Left cardiac atrium (tissue), 4 donors: ENCODE data around the gene SYPL2. TPM values are rescaled to one million over a fixed set of nuclear protein-coding genes. Genes with fewer than 3 reads are reported as not detected.
"Not testable (repeated sequence)": the region's sequence is repeated elsewhere in the genome, so short reads cannot be mapped to it uniquely, and the experiment has no call there.

Source experiments
- ATAC-seq, 2 donors: fragments of 200-7000 bp; cut with Tn5 transposase; one replicate each; pipeline ENCODE4 v1.9.1; 2020; ENCODE audit warnings: mild to moderate bottlenecking in 2 of 2, moderate library complexity in 2 of 2
- DNase-seq: peaks from one replicate; pipeline ENCODE4 v3.0.0-alpha.2; 2020
- intact Hi-C, 2 donors: fragments of 100-400 bp; cut with DNase I; formaldehyde crosslinking; loops; one replicate each; pipeline versions ENCODE4 v1.14.1 to v1.15.1; 2022 to 2023
- total RNA-seq, 2 donors: library from RNA; stranded (reverse); fragmentation: NEBNext Ultra II Directional; extraction: Animal tissue kit (Norgen Biotek cat#: 25700); gene quantifications; one replicate each; pipeline ENCODE4 v1.2.1, GENCODE V29; 2021
- donor health status: DM: no; HTN: yes; CAD: no.
- donor health status: DM: no; HTN: yes; CAD: no; lungs with severe emphysema.
- donor health status: DM: yes; HTN: yes; CAD: no.
- donor health status: Dilated cardiomyopathy.

SYPL2 gene
- total RNA-seq, 2 donors from 2014 or later: 12.3 to 15.4 TPM

- ATAC-seq (peak; percentile 19 to 40), DNase-seq (no peak)
- intact Hi-C loops: loop anchor here in 1 of 2 donors (5.0 kb wide), 1 partner anchor 35 kb away; no protein-coding TSS in a partner anchor
Measured at GRCh38 chr1:109467301-109467777, 993 bp downstream of the SYPL2 start.

GRCh38 chr1:109468061-109468460 lies 1.7 kb downstream of the SYPL2 start:
- ATAC-seq (no peak), DNase-seq (no peak)
- intact Hi-C loops: loop anchor here in 1 of 2 donors (5.0 kb wide), 1 partner anchor 36 kb away; no protein-coding TSS in a partner anchor

GRCh38 chr1:109468903-109469302 lies 2.6 kb downstream of the SYPL2 start:
- no peak for DNase-seq
- intact Hi-C loops: loop anchor here in 1 of 2 donors (5.0 kb wide), 1 partner anchor 37 kb away; no protein-coding TSS in a partner anchor

GRCh38 chr1:109470245-109470644 lies 3.9 kb downstream of the SYPL2 start:
- DNase-seq (no peak), ATAC-seq (no peak)
- intact Hi-C loops: no loop called here

More at GRCh38 chr1:109468903-109469302, 2.6 kb downstream of the SYPL2 start:
- ATAC-seq: no peak

GRCh38 chr1:109472779-109473178 lies 6.4 kb downstream of the SYPL2 start:
- no peak for ATAC-seq
- DNase-seq: no peak
- intact Hi-C loops: no loop called here

GRCh38 chr1:109473284-109474057 lies 7.1 kb downstream of the SYPL2 start:
- intact Hi-C loops, DNase-seq: not testable (repeated sequence)
- ATAC-seq: peak; percentile 37 to 64

GRCh38 chr1:109474697-109475096 lies 8.4 kb downstream of the SYPL2 start:
- ATAC-seq (peak; percentile 68 to 69), DNase-seq (no peak)
- intact Hi-C loops: no loop called here

GRCh38 chr1:109475261-109475660 lies 8.9 kb downstream of the SYPL2 start:
- ATAC-seq: no peak
- intact Hi-C loops: no loop called here

GRCh38 chr1:109476825-109477224 lies 10.5 kb downstream of the SYPL2 start:
- DNase-seq (no peak), ATAC-seq (no peak)
- intact Hi-C loops: no loop called here

More at GRCh38 chr1:109475261-109475660, 8.9 kb downstream of the SYPL2 start:
- no peak for DNase-seq

- DNase-seq (no peak), ATAC-seq (no peak)
- intact Hi-C loops: no loop called here
Measured at GRCh38 chr1:109477821-109478220, 11.5 kb downstream of the SYPL2 start.

- ATAC-seq: no peak
- DNase-seq: no peak
- intact Hi-C loops: no loop called here
Measured at GRCh38 chr1:109478806-109479205, 12.5 kb downstream of the SYPL2 start.

GRCh38 chr1:109479311-109479710 lies 13.0 kb downstream of the SYPL2 start:
- intact Hi-C loops: no loop called here
- DNase-seq (no peak), ATAC-seq (no peak)

- DNase-seq (no peak), ATAC-seq (no peak)
- intact Hi-C loops: no loop called here
Measured at GRCh38 chr1:109479901-109480300, 13.6 kb downstream of the SYPL2 start.

GRCh38 chr1:109481646-109482045 lies 15.3 kb downstream of the SYPL2 start:
- ATAC-seq: no peak
- intact Hi-C loops: no loop called here
- DNase-seq: no peak

GRCh38 chr1:109482242-109482641 lies 15.9 kb downstream of the SYPL2 start:
- ATAC-seq: no peak
- intact Hi-C loops: no loop called here
- no peak for DNase-seq

GRCh38 chr1:109482791-109483671 lies 16.7 kb downstream of the SYPL2 start:
- intact Hi-C loops: no loop called here
- peak; percentile 13 to 30 for ATAC-seq
- peak; percentile 45 for DNase-seq

GRCh38 chr1:109483672-109484518 lies 17.5 kb downstream of the SYPL2 start, which contains the start of gene ATXN7L2:
Gene ATXN7L2, plus strand, starts transcription at chr1:109483905. Its CDS starts 49 bp downstream, at chr1:109483954.
- intact Hi-C loops: no loop called here
- DNase-seq (peak; percentile 94), ATAC-seq (peak; percentile 93 to 96)

GRCh38 chr1:109484519-109484975 lies 18.2 kb downstream of the SYPL2 start:
- intact Hi-C loops: no loop called here
- peak; percentile 22 for DNase-seq
- ATAC-seq: peak in 1 of 2 donors; percentile 4

GRCh38 chr1:109485001-109485400 lies 18.7 kb downstream of the SYPL2 start:
- intact Hi-C loops: no loop called here
- no peak for ATAC-seq
- DNase-seq: peak; percentile 11
